ENCODE results near the gene DISP2.

DISP2 gene

GRCh38 chr15:40389824-40390595 lies 32.0 kb downstream of the DISP2 start:
- TF ChIP-seq CTCF (IDR thresholded peaks at IDR 0.05; ENCODE audit: low read depth, low read length, missing control alignments), result no peak
- no peak for DNase-seq (ENCODE audit: extremely low read depth, low read depth)
- H3K4me3 ChIP-seq (replicated peaks; ENCODE audit: low read depth, low read length), result no peak overlapping the region

GRCh38 chr15:40392986-40393948 lies 35.2 kb downstream of the DISP2 start:
- no peak for DNase-seq (ENCODE audit: extremely low read depth, low read depth)
- TF ChIP-seq CTCF (IDR thresholded peaks at IDR 0.05; ENCODE audit: low read depth, low read length, missing control alignments), result no peak
- no peak overlapping the region for H3K4me3 ChIP-seq (replicated peaks; ENCODE audit: low read depth, low read length)

GRCh38 chr15:40397688-40398412 lies 39.8 kb downstream of the DISP2 start:
- TF ChIP-seq CTCF (IDR thresholded peaks at IDR 0.05; ENCODE audit: low read depth, low read length, missing control alignments), result no peak
- DNase-seq (ENCODE audit: extremely low read depth, low read depth), result no peak
- H3K4me3 ChIP-seq (replicated peaks; ENCODE audit: low read depth, low read length), result no peak overlapping the region

GRCh38 chr15:40398413-40398873 lies 40.4 kb downstream of the DISP2 start:
- DNase-seq (ENCODE audit: extremely low read depth, low read depth), result no peak
- no peak for TF ChIP-seq CTCF (IDR thresholded peaks at IDR 0.05; ENCODE audit: low read depth, low read length, missing control alignments)
- no peak overlapping the region for H3K4me3 ChIP-seq (replicated peaks; ENCODE audit: low read depth, low read length)

- TF ChIP-seq CTCF (IDR thresholded peaks at IDR 0.05; ENCODE audit: low read depth, low read length, missing control alignments), result no peak
Measured at GRCh38 chr15:40399370-40399769, 41.4 kb downstream of the DISP2 start.

More at GRCh38 chr15:40399370-40399769, 41.4 kb downstream of the DISP2 start:
- H3K4me3 ChIP-seq (replicated peaks; ENCODE audit: low read depth, low read length), result no peak overlapping the region
- no peak for DNase-seq (ENCODE audit: extremely low read depth, low read depth)
